Measurements from ENCODE around the gene HEMGN. TPM values are rescaled to one million over a fixed set of nuclear protein-coding genes. Genes with fewer than 3 reads are reported as not detected.

Gene HEMGN
- total RNA-seq, 1 donor from 2014 or later, result not detected

DNA sequence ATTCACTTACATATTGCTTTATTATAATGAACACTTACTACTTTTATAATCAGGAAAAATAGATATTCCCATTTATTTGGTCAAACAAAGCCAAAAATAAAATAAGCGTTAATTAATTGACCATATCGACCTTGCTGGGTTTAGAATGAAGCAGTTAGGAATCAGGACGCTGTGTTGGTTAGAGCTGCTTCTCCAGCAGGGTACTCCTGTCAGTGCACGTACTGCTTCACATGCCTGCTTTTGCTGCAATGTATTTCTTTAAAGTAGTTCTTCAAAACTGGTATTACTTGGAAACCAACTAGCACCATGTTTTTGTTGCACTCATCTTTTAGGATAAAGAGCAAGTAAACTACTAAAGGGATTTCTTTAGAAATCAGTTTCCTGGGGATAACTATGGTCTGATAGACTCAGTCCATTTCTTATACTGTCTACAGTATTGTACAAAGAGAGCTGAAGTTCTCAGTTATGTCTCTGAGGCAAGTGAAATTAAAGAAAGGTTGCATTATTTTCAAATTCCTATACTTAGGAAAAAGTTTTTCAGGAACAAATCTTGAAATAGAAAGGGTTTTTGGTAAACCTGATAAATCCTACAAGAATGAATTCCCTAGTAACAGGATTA is 8.9 kb downstream of the HEMGN start:
- no peak for ATAC-seq

DNA sequence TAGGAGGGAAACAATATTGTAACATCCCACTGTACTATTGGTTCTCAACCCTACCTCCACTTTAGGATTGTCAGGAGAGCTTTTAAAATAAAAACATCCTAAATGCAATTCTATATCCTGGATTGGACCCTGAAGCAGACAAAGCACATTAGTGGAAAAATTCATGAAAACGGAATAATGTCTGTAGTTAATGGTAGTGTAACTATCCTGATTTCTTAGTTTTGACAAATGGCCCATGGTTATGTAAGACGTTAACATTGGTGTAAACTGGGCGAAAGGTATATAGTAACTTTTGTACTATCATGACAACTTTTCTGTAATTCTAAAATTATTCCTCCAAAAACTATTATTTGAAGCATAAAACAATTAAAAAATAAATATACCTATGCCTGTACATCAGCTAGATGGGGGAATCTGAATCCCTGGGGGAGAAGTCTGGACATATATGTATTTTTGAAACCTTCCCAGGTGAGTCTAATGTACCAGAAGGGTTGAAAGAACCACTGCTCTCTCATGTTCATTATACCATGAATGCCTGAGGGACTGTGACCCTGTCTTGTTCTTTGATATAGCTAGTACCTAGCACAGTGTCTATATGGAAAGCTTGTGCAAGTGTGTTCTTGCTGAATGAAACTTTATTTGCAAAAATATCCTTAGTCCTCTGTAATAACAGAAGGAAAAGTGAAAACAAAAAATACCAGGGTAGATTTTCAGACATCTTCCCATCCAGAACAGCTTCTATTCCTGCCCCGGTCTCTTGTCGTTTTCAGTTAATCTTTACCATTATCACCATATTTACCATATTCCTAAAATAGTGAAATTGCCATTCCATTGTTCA is 12.3 kb downstream of the HEMGN start:
- ATAC-seq, result no peak

DNA sequence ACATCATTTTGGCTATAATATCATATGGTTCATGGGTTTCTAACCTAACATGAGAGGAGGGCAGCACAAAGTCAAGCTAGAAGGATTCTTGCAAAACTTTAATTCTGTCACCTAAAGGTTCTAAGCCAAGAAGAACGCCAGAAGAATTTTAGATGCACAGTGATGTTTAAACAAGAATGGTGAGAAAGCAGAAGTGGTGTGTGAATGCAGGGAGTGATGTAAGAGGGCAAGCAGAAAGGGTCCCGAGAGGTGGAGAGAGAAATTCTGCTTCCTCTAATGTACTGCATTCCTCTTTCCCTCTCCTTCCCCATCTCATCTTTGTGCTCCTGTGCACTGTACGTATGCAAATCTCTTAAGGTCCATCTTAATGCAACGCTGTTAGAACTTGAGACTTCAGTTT is 13.6 kb downstream of the HEMGN start:
- no peak for ATAC-seq

DNA sequence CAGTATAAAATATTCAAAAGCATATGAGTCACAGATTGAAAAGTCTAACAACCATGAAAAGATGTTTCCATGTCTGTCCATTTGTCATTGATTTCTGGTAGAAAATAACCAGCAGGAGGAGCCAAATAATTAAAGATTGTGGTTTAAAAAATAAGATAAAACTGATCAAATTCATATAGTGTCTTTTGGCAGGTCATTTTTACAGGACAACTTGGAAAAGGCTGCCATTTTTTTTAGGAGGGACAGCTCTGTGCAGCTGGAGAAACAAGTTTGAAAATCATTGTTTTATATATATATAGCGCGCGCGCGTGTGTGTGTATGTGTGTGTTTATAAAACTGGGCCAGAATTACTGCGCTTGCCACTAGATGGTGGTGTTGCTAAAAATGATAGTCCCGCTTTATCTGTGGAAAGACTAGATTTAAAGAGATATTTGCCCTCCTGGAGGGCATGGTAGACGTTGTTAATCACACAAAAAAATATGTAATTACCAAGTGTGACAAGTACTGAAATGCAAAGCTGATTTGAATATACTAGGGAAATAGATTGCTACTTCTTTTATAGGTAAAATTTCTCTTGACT is 14.4 kb downstream of the HEMGN start:
- ATAC-seq, result peak; percentile 56

DNA sequence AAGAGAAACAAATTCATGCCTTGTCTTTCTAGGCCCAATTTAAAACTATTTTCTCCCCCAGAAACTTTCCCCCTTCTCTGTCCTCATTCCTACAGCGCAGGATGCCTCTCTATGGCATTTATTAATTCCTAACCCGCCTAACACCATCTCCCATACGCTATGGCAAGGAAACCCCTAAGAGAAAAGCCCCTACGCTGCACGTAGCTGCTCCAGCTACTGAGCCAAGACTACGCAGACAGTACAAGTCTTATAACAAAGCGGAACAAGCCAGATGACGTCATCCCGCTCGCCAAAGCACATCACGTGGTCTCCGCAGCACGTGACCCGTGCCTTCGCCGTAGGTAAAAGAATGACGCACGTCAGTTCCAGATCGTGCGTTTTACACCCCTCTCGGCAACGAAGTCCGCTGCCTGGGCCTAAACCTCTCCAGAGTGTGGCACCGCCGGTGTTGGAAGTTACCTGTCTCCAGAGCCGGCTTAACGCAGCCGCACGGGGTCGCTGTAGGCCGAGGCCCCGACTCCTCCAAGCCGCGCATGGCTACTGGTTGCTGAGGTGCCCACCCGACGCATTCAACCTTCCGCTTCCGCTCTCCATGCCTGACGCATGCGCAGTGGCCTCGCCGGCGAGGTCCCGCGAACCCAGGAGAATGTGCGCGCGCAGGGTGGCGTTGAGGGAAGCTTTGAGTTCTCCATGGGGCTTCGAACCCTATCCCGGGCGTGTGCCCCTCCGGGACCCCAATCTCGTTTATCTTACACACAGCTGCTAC is 15.8 kb downstream of the HEMGN start, which contains the start of gene TRMO:
Gene TRMO, minus strand, starts transcription at position 542 of the 766 bp plus-strand sequence. Its CDS starts 7 bp downstream, at position 535.
- ATAC-seq, result peak; percentile 92

DNA sequence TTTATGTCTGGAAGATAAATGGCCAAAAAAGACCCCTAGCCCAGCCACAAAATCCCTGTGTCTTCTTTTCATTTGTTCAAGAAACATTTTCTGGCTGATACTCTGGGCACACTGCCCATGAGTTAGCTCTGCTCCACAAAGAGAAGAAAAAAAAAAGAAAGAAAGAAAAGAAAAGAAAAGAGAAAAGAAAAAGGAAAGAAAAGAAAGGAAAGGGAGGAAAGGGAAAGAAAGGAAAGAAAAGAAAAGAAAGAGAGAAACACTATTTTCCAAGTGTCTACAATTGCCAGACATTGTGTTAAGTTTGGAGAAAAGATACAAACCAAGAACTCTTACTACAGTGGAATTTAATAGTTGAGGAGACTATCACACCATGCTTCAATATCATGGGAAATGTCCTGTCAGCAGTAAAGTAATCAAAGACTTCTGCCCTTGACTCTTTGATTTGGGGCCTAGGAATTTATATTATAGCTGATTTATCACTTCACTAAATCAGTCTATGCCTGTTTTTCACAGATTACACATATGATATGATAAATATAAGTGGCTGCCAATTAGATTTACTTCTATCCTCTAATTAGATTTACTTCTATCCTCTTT is 18.7 kb downstream of the HEMGN start:
- ATAC-seq, result no peak

DNA sequence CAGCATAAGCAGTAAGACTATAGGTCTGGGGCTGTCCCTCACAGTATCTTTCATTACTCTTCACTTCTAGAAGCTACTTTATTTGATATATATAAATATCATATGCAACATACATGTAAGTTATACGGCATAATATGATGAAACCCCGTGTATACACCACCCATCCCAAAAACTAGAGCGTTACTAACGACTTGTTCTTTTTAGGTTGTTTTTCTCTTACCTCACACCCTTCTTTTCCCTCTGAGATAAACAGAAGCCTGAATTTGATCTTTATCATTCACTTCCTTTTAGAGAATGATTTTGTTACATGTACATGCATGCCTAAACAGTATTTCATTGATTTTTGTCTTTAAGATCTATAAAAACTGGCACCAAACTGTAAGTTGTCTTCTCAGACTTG is 19.4 kb downstream of the HEMGN start:
- no peak for ATAC-seq

DNA sequence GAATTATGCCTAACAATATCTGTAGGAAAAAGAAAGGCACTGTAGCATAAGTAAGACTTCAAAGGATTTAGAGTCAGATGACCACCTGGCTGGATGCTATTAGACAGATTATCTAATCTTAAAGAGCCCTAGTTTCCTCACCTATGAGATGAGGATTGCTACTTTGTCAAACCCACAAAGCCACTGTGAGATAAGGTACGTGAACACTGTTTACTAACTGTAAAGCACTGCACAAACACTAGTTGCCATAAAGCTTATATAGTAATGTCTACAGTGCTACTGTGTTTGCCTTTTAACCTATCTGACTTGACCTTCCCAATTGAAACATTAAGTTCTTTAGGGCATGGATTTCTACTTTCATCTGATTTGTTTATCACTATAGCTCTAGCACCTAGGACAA is 26.0 kb downstream of the HEMGN start:
- no peak for ATAC-seq

DNA sequence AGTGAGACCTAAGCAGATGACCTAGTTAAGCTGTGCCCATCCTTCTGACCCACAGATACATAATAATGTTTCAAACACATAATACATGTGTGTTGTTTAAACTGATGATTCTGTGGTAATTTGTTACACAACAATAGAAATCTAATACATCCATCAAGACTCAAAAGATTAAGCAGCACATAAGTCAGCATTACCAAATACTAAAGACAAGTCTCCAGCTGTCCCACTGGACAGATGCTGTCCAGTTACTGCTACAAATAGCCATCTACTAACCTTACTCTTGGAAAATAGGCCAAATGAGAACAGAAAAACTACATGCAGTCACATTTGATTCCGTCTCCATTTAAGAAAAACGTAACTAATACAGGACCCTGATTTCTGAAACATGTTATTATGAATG is 26.4 kb downstream of the HEMGN start:
- no peak for ATAC-seq

DNA sequence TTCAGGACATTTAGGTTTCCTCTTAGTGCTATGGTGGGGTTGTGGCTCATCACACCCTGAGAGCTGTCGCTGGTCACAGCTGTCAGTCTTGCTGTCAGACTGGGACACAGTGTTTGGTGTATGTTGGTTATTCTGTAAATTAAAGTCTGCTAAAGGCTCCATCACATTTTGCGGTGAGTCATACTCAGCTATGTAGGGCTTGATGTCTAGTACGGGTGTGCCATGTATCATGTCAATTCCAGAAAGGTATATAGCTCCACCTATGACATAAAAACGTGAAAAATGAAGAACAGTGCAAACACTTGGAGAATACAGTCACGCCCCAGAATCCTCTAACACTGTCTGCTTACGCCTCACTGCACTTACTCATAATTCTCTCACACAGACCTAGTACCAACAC is 27.6 kb downstream of the HEMGN start:
- ATAC-seq, result peak; percentile 97

DNA sequence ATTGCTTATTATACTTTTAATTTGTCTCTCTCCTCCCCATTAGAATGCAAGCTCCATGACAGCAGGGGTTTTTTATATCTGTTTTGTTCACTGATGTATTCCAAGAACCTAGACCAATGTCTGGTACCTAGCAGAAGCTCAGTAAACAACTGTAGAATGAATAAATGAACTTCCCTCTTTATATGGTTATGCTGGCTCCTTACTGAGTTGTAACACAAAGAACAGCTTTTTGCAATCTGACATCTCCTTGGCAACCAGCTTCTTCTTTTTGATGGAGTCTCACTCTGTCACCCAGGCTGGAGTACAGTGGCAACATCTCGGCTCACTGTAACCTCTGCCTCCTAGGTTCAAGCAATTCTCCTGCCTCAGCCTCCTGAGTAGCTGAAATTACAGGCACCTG is 29.3 kb downstream of the HEMGN start:
- no peak for ATAC-seq

DNA sequence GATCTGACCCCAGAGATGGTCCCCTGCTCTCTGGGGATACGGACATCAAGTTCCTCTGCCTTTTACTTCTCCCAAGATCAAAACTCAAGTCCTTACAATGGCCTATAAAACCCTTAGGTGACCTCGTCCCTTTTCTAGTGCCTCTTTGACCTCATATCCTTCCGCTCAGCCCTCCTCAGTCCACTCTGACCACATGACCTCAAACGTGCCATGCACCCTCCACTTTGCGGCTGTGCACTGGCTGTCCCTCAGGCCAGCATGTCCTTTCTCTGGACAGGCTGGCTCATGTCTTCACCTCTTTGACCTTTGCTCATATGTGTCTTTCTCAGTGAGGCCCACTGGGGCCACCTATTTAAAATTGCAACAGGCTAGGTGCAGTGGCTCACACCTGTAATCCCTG is 30.3 kb downstream of the HEMGN start:
- ATAC-seq, result no peak

DNA sequence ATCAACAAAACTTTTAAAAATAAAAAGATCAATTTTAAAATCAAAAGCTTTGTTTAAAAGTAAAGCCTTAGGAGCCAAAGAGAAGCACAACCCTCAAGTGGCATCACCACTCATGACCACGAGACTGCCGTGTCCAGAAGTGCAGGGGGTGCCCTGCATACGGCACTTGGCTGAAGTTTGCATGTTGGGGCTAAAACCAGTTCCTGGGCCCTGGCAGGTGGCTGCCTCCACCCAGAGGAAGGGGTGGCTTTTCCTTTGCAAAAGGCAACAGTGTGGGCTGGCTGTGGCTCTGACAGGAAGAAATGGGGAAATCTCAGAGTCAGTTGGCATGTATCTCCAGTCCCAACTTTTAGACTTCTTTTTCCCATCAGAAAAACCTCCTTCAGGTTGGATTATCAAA is 30.9 kb downstream of the HEMGN start:
- no peak for ATAC-seq

DNA sequence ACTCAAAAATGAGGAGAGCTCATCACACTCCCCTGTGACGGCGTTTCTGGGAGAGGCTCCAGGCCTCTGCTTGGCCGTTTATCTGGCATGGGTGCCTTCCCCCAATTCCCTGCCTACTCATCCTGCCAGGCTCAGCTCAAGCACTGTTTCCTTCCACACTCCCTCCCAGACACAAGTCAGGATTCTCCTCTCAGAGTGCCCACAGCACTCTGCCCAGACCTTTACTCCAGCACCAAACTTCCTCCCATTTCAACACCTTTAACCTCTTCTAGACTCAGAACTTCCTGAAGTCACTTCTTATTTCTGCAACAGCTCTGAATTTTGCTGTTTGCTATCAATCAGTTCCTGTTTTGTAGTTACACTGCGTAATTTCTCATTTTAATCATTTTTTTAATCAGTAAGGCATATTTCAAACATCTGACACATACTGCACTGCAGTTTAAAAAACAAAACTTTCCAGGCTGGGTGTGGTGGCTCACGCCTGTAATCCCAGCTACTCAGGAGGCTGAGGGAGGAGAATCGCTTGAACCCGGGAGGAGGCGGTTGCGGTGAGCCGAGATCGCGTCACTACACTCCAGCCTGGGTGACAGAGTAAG is 31.6 kb downstream of the HEMGN start:
- ATAC-seq, result no peak

DNA sequence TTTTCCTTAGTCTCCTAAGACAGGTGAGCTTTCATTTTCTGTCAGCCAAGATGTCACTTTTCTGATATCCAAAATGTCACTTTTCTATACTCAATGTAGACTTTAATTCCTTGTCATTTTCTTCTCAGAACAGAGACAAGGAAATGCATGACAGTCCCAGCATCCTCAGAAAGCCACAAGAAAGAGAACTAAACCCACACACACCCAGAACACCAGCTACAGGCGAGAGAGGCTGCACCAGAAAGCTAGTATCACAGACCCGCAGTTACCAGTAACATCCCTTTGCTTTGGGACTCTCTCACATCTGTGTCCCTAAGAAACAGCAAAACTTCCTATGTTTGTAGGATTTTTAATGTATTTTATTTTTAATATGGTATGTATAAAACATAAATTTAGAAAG is 32.7 kb downstream of the HEMGN start:
- no peak for ATAC-seq

DNA sequence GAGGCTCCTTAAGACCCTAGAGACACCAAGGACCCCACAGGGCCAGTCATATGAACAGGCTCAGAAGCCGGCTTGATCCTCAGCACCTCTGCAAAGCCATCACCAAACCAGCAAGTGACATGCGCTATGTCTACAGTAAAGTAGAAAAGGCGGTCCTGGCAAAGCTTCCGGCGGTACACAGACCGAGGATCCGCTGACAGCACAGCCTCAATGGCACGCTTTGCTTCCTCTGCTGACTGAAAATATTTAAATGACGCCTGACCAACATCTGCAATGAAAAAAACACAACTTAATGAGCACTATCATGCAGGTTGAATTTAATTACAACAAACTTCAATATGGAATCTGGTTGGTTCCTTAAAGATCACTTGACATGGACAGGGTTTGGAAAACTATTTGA is 33.2 kb downstream of the HEMGN start:
- ATAC-seq, result no peak

DNA sequence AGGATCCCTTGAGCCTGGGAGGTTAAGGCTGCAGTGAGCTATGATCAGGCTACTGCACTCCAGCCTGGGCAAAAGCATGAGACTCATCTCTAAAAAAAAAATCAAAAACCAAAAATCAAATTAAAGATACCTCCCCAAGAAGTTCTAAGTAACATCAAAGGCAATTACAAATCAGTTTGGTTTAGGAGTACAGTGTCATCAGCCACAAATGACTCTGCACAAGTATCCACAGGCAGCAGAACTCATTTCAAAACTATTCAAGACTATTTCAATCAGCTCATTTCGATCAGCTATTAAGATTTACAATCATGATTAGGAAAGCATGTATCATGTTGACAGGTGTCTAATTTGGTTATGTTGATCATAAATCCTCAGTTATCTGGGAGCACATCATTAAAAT is 34.8 kb downstream of the HEMGN start:
- ATAC-seq, result no peak

DNA sequence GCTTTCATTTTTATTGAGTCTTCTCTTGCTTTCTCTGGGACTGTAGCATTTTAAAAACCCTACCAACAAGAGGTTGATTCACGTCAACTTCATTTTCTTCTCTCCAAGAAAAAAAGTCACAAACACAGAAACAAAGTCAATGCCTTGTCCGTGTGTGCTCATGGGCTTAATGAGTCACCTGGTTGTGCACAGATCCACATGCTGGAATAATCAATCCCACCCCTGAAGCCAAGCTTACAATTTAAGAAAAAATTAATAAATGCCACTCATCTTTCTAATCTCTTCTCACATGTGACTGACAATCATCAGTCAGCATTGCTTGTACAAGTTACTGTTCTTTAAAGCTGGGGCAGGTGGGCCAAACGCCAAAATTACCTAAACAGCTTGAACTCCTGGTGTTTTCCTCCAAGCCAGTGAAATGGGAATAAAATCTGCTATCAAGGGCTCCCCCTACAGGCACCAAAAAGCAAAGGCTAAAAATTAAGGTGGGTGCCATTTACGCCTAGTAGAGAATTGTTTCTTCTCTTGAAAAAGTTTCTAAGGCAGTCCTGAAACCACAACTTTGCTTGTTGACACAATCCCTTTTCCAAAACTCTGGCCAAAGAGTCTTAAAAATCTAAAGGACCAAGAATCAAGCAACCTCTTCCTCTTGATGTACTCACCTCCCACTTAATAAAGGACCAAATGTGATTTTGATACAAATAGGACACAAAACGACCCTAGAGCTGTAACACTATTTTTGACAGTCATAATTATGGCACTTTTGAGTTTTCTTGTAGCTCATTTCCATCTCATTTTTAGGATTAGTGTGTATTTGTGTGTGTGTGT is 37.0 kb downstream of the HEMGN start:
- peak; percentile 47 for ATAC-seq

DNA sequence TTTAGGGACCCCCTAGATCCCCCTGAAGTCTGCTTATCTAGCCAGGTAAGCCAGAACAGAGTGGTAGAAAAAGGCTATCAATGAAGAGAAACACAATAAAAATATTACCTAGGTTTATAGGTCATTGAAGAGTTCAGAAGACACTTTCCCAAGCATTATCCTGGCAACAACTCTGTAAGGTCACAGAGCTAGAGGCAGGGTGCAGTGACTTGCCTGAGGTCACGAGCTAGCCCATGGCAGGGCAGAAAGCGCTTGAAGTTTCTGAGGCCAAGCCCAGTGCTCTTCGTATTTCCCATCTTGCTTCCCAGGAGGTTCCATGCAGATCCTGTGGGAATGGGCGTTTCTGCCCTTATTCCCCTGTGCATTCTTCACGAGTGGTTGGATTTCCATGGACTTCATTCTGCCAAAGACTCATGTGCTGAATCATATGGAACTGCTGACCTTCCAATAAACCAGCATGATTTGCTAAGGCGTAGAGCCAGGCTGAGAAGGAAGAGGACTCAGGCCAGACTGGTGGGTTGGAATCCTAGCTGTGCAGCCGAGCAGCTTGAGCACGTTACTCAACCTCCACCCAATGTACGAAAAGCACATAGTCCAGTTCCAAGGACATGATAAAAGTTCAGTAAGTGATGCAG is 37.8 kb downstream of the HEMGN start:
- ATAC-seq, result peak; percentile 42

DNA sequence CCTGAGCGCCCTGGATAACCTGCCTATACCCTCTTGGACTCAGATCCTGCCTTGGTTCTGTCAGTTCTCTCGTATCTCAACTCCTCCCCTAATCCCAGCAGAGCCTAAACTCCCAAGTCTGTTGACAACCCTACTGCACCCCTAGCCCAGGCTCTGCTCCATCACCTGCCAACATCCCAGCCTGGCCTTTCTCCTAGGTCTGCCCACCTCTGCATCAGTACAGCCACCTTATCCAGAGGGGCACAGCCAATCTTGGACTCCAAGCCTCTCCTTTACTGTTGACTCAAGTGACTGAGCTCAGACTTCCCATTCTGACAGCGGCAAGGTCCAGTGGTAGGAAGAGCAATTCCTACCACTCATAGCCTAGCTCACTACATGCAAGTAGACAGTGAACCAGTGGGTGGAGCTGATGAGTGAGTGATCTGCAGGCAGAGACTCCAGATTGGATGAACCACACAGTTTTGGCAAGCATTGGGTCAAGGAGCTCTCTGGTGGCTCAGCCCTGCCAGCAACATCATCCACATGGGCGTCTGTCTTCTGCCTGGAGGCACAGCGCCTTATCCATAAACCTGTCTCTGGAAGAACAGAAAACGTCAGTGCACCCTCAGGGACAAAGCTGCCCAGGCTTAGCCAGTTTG is 42.2 kb downstream of the HEMGN start:
- ATAC-seq, result peak; percentile 87

Measured in esophagus mucosa (tissue), 1 donor.